HepG2 (cell line): ENCODE results near the gene SCRG1.

Source experiments
- TOPORS ChIP-seq: sonication (generic); formaldehyde crosslinking; IDR thresholded peaks from 2 replicates; pipeline ENCODE4 v1.8.0; 2023; ENCODE audit warnings: mild to moderate bottlenecking, missing genetic modification reagents
- TF ChIP-seq, protein P1 (sequence below): sonication (generic); formaldehyde crosslinking; IDR thresholded peaks from 2 replicates; pipeline ENCODE4 v1.5.0; 2020; ENCODE audit warnings: mild to moderate bottlenecking, missing genetic modification reagents, moderate library complexity

DNA sequence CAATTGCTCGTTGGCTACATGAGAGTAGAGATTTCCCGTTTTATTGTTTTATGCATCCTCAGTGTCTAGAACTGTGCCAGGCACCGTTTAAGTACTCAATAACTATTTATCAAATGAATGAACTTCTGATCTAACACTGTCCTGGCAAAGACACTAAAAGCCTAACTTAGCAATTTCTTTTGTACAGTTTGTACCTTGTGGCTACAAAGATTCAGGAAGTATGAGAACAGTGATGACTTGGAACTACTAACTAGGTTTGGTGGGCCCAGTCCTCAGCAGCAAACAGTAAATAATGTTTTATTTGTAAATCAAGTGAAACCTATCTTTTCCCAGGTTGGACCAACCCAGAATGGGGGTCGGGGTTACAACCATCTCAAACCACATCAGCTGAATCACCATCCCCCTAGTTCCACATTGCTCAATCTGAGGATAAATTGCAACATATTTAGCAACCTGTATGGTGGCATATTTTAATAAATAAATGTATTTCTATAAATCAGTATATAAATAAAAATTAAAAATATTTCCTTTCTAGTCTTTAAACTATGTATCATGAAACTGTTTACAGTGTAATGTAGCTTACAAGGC lies 12.3 kb upstream of the SCRG1 start:
- TF ChIP-seq TOPORS, result no peak
- TF ChIP-seq, protein P1, sequence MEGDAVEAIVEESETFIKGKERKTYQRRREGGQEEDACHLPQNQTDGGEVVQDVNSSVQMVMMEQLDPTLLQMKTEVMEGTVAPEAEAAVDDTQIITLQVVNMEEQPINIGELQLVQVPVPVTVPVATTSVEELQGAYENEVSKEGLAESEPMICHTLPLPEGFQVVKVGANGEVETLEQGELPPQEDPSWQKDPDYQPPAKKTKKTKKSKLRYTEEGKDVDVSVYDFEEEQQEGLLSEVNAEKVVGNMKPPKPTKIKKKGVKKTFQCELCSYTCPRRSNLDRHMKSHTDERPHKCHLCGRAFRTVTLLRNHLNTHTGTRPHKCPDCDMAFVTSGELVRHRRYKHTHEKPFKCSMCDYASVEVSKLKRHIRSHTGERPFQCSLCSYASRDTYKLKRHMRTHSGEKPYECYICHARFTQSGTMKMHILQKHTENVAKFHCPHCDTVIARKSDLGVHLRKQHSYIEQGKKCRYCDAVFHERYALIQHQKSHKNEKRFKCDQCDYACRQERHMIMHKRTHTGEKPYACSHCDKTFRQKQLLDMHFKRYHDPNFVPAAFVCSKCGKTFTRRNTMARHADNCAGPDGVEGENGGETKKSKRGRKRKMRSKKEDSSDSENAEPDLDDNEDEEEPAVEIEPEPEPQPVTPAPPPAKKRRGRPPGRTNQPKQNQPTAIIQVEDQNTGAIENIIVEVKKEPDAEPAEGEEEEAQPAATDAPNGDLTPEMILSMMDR (CRISPR knock-in tag), result no peak
